Measurements from ENCODE around the gene METTL1.

The METTL1 gene

DNA sequence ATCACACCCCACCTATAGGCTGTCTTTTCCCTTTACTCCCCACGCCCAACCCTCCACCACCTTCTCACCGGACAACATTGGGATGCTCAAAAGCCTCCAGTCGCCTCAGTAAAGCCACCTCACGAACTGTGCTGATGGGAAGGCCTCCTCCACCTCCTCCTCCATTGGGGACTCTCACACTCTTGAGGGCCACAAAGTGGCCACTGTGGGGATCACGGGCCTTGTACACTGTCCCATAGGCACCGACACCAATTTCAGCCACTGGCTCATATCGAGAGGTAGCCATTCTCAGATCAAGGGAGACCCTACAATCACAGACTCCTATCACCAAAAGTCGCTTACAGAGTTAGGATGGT lies 20.5 kb downstream of the METTL1 start:
- Mint-ChIP-seq H3K4me1 (peaks cover 50% of the 10 kb centered on the region), H3K36me3 (ENCODE audit: low read depth) (peaks cover 53% of the 10 kb centered on the region), H3K9me3 (no peaks in the 10 kb centered on the region), H3K27ac (peak overlapping the region; percentile 94), H3K4me3 (peak overlapping the region; percentile 98), H3K27me3 (ENCODE audit: low read depth, poor library complexity) (peaks cover 37% of the 10 kb centered on the region)
- no peak for DNase-seq
- TF ChIP-seq, protein P1, sequence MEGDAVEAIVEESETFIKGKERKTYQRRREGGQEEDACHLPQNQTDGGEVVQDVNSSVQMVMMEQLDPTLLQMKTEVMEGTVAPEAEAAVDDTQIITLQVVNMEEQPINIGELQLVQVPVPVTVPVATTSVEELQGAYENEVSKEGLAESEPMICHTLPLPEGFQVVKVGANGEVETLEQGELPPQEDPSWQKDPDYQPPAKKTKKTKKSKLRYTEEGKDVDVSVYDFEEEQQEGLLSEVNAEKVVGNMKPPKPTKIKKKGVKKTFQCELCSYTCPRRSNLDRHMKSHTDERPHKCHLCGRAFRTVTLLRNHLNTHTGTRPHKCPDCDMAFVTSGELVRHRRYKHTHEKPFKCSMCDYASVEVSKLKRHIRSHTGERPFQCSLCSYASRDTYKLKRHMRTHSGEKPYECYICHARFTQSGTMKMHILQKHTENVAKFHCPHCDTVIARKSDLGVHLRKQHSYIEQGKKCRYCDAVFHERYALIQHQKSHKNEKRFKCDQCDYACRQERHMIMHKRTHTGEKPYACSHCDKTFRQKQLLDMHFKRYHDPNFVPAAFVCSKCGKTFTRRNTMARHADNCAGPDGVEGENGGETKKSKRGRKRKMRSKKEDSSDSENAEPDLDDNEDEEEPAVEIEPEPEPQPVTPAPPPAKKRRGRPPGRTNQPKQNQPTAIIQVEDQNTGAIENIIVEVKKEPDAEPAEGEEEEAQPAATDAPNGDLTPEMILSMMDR (IDR thresholded peaks at IDR 0.05), result no peak

DNA sequence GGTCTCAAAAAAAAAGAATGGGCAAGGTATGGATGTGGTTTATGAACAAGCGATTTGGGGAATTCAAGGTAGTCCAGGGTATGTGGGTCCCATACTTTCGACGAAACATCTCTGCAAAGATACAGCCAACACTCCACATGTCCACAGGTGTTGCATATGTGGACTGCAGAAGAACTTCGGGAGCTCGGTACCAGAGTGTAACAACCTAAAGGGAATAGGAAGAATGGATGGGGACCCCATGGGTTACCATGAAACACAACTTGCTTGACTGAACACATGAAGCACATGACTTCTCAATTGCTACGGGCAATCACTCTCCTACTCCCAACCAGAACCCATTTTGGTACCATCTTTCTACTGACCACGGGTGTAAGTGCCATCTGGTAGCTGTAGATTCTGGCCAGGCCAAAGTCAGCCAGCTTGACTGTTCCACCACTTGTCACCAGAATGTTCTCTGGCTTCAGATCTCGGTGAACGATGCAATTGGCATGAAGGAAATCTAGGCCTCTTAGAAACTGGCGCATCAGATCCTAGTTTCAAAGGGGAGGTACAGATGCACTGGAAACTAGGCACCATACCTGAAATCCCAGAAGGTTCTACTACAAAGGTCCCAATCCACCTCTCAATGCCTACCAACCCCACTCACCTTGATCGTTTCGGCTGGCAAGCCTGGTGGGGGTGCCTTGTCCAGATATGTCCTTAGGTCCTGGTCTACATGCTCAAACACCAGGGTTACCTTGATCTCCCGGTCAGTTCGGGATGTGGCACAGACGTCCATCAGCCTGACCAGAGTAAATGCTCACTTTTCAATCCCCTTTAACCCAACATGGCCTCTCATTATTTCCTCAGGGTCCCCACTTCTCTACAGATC lies 21.1 kb downstream of the METTL1 start:
- peak overlapping the region; percentile 98 for H3K4me3 Mint-ChIP-seq
- H3K9me3 Mint-ChIP-seq, result no peaks in the 10 kb centered on the region
- H3K4me1 Mint-ChIP-seq, result peaks cover 51% of the 10 kb centered on the region
- DNase-seq, result no peak
- peaks cover 31% of the 10 kb centered on the region for H3K27me3 Mint-ChIP-seq (ENCODE audit: low read depth, poor library complexity)
- H3K36me3 Mint-ChIP-seq (ENCODE audit: low read depth), result peaks cover 59% of the 10 kb centered on the region
- TF ChIP-seq, protein P1 (IDR thresholded peaks at IDR 0.05), result no peak
- H3K27ac Mint-ChIP-seq, result peak overlapping the region; percentile 94

DNA sequence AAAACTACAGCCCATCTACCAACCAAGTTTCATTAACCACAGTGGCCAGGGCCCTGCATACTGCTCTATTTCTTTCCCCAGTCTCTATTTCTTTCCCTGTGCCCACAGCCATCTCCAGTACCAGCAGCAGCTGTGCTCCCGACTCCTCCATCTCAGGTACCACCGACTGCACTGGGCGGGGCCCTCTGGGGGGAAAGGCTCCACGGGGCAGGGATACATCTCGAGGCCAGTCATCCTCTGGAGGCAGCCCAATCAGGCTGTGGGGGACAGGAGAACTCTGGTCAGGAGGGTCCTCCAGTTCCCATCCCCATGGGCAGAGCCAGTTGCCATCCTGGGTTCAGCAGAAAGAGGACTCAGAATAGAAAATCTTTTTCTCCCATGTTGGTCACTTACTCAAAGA lies 22.8 kb downstream of the METTL1 start:
- Mint-ChIP-seq H3K9me3 (no peaks in the 10 kb centered on the region), H3K36me3 (ENCODE audit: low read depth) (peaks cover 62% of the 10 kb centered on the region), H3K4me3 (no peak overlapping the region), H3K27me3 (ENCODE audit: low read depth, poor library complexity) (peaks cover 32% of the 10 kb centered on the region), H3K4me1 (peaks cover 58% of the 10 kb centered on the region), H3K27ac (no peak overlapping the region)
- TF ChIP-seq, protein P1 (IDR thresholded peaks at IDR 0.05), result no peak
- DNase-seq, result no peak

DNA sequence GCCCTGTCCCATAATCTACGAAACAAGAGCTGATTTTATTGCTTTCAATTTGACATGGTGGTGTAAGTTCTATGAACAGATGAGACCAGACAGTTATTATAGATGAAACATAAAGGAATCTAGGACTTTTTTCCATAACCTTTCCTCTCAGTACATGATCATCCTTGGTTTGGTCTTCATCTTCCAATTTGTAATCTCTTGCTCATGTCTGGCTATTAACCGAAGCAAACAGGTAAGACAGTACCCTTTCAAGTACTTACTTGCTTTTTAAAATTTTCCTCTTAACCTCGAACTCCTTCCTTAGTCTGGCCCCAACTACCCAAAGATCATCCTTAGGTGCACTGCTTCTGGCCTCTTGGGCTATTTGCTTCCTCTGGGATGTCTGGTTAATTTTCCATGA lies 25.9 kb downstream of the METTL1 start:
- Mint-ChIP-seq H3K27ac (no peak overlapping the region), H3K4me1 (peaks cover 33% of the 10 kb centered on the region), H3K9me3 (no peaks in the 10 kb centered on the region), H3K27me3 (ENCODE audit: low read depth, poor library complexity) (peaks cover 37% of the 10 kb centered on the region), H3K4me3 (peak overlapping the region; percentile 95), H3K36me3 (ENCODE audit: low read depth) (peaks cover 52% of the 10 kb centered on the region)
- TF ChIP-seq, protein P1 (IDR thresholded peaks at IDR 0.05), result no peak
- DNase-seq, result no peak

DNA sequence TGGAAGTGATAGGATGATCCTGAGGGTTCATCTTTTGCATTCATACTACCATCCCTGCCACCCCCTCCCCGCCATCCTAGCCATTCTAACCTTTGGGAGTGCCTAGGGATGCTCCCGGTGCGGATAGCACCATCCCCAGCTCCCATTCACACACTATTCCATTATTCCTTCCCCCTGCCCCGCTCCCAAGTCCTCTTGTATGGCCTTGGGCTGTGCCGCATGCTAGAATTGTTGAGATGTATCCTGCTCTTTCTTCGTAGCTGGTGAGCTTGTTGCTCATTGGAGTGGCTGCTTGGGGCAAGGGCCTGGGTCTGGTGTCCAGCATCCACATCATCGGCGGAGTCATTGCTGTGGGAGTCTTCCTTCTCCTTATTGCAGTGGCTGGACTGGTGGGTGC lies 26.4 kb downstream of the METTL1 start:
- peaks cover 43% of the 10 kb centered on the region for H3K27me3 Mint-ChIP-seq (ENCODE audit: low read depth, poor library complexity)
- H3K4me1 Mint-ChIP-seq, result peaks cover 27% of the 10 kb centered on the region
- DNase-seq, result no peak
- TF ChIP-seq, protein P1 (IDR thresholded peaks at IDR 0.05), result no peak
- peak overlapping the region; percentile 95 for H3K4me3 Mint-ChIP-seq
- H3K27ac Mint-ChIP-seq, result peak overlapping the region; percentile 98
- H3K36me3 Mint-ChIP-seq (ENCODE audit: low read depth), result peaks cover 47% of the 10 kb centered on the region
- H3K9me3 Mint-ChIP-seq, result no peaks in the 10 kb centered on the region
